Peyer's patch (tissue), 4 donors: ENCODE results near the gene ZNF646. TPM values are rescaled to one million over a fixed set of nuclear protein-coding genes. Genes with fewer than 3 reads are reported as not detected.

Experiments
- DNase-seq, 3 donors: peaks; one replicate each; pipeline ENCODE4 v3.0.0-alpha.2; 2017 to 2019
- H3K27ac ChIP-seq, 4 donors: fragments of 200-600 bp; sonication (generic); one replicate each; pipeline ENCODE4 v1.5.1; 2016 to 2019
- H3K27me3 ChIP-seq, 2 donors: fragments of 200-600 bp; sonication (generic); one replicate each; pipeline ENCODE4 v1.5.1; 2019
- H3K36me3 ChIP-seq, 3 donors: fragments of 200-600 bp; sonication (generic); one replicate each; pipeline ENCODE4 v1.5.1; 2016 to 2019
- H3K4me1 ChIP-seq, 4 donors: fragments of 200-600 bp; sonication (generic); one replicate each; pipeline ENCODE4 v1.5.1; 2016 to 2019
- H3K4me3 ChIP-seq, 4 donors: fragments of 200-600 bp; sonication (generic); 1 replicate in 3 of 4; 2 replicates in 1 of 4; pipeline ENCODE4 v1.5.1; 2016 to 2019; ENCODE audit warnings: mild to moderate bottlenecking in 1 of 4
- H3K9me3 ChIP-seq, 4 donors: fragments of 200-600 bp; sonication (generic); one replicate each; pipeline ENCODE4 v1.5.1; 2016 to 2019; ENCODE audit warnings: mild to moderate bottlenecking in 1 of 4
- CTCF ChIP-seq, 6 experiments: fragments of 450-650 bp in 4 of 6; fragments of 200-600 bp in 2 of 6; sonication (generic) in 1 of 6; IDR thresholded peaks; one replicate each; pipeline ENCODE4 v1.5.1; 2017 to 2019; ENCODE audit warnings: antibody characterized with exemption in 6 of 6, mild to moderate bottlenecking in 3 of 6, moderate library complexity in 1 of 6
- POLR2A ChIP-seq, 2 donors: fragments of 450-650 bp; IDR thresholded peaks; one replicate each; pipeline ENCODE4 v1.5.1; 2017; ENCODE audit warnings: antibody characterized with exemption in 2 of 2, mild to moderate bottlenecking in 2 of 2, moderate library complexity in 2 of 2
- total RNA-seq, 4 donors: library from RNA; depleted of rRNA; stranded (reverse); fragments of >200 nt; gene quantifications; one replicate each; pipeline ENCODE4 v1.1.0, GENCODE V29; 2016

The ZNF646 gene
- total RNA-seq: 10 to 100 TPM; 11.6 to 42.1 (median 29.8) TPM

- Histone ChIP-seq H3K4me1 (peaks cover 4 to 30% (median 6%) of the 10 kb centered on the region in 4 donors), H3K4me3 (peak within 1 kb of the TSS; percentile 76 to 96 (median 93)), H3K36me3 (peaks cover 0 to 32% (median 0%) of the 10 kb centered on the region in 3 donors), H3K9me3 (no peaks in the 10 kb centered on the region), H3K27me3 (no peaks in the 10 kb centered on the region), H3K27ac (peak within 1 kb of the TSS; percentile 89 to 96 (median 95))
- peak; percentile 98 to 100 (median 99) for DNase-seq
- peak in 1 of 6 experiments; percentile 12 for TF ChIP-seq CTCF (IDR thresholded peaks at IDR 0.05)
- peak; percentile 45 to 82 for TF ChIP-seq POLR2A (IDR thresholded peaks at IDR 0.05)
Observed at GRCh38 chr16:31073970-31074813, at the start of gene ZNF646, which contains the start of gene ZNF668. Gene ZNF646, plus strand, starts transcription at chr16:31074422. Its CDS starts 1,903 bp downstream, at chr16:31076325. Gene ZNF668, minus strand, starts transcription at chr16:31074240. Its CDS starts 9,781 bp downstream, at chr16:31064459.

GRCh38 chr16:31025339-31025738, 48.9 kb upstream of the ZNF646 start:
- H3K9me3 ChIP-seq: no peaks in the 10 kb centered on the region
- H3K27ac ChIP-seq: no peak overlapping the region
- no peaks in the 10 kb centered on the region for H3K36me3 ChIP-seq
- H3K27me3 ChIP-seq: no peaks in the 10 kb centered on the region
- DNase-seq: no peak
- no peak overlapping the region for H3K4me3 ChIP-seq
- no peaks in the 10 kb centered on the region for H3K4me1 ChIP-seq
- TF ChIP-seq CTCF (IDR thresholded peaks at IDR 0.05): no peak
- TF ChIP-seq POLR2A (IDR thresholded peaks at IDR 0.05): no peak

- no peaks in the 10 kb centered on the region for H3K36me3 ChIP-seq
- H3K27me3 ChIP-seq: no peaks in the 10 kb centered on the region
- TF ChIP-seq POLR2A (IDR thresholded peaks at IDR 0.05): no peak
- DNase-seq: no peak
- peaks cover 0 to under 1% (median 0%) of the 10 kb centered on the region in 4 donors for H3K4me1 ChIP-seq
- no peak overlapping the region for H3K4me3 ChIP-seq
- no peaks in the 10 kb centered on the region for H3K9me3 ChIP-seq
- H3K27ac ChIP-seq: no peak overlapping the region
Observed at GRCh38 chr16:31029272-31029671, 45.0 kb upstream of the ZNF646 start.

- H3K4me1 ChIP-seq: peaks cover 0 to 18% (median 0%) of the 10 kb centered on the region in 4 donors
- peaks cover 0 to 9% (median 0%) of the 10 kb centered on the region in 3 donors for H3K36me3 ChIP-seq
- no peak for DNase-seq
- no peak overlapping the region for H3K27ac ChIP-seq
- no peak overlapping the region for H3K4me3 ChIP-seq
- H3K27me3 ChIP-seq: no peaks in the 10 kb centered on the region
- no peaks in the 10 kb centered on the region for H3K9me3 ChIP-seq
- TF ChIP-seq POLR2A (IDR thresholded peaks at IDR 0.05): no peak
Observed at GRCh38 chr16:31031276-31031675, 42.9 kb upstream of the ZNF646 start.

- Histone ChIP-seq H3K4me3 (peak within 1 kb of the TSS; percentile 69 to 93 (median 92)), H3K27me3 (no peaks in the 10 kb centered on the region), H3K27ac (peak within 1 kb of the TSS; percentile 91 to 98 (median 96)), H3K9me3 (no peaks in the 10 kb centered on the region), H3K36me3 (peaks cover 0 to 14% (median 0%) of the 10 kb centered on the region in 3 donors), H3K4me1 (peaks cover 0 to 21% (median 0%) of the 10 kb centered on the region in 4 donors)
- TF ChIP-seq CTCF (IDR thresholded peaks at IDR 0.05) (peak in 1 of 6 experiments; percentile 13), POLR2A (IDR thresholded peaks at IDR 0.05) (peak; percentile 19 to 36)
- peak; percentile 97 to 99 (median 98) for DNase-seq
Observed at GRCh38 chr16:31032736-31033708, 41.2 kb upstream of the ZNF646 start, which contains the start of gene STX4. Gene STX4, plus strand, starts transcription at chr16:31033558. Its CDS starts 248 bp downstream, at chr16:31033806.
